DMS79 (cell line): ENCODE measurements around the gene NOP14.
"Not testable (repeated sequence)": the region's sequence is repeated elsewhere in the genome, so short reads cannot be mapped to it uniquely, and the experiment has no call there.

Experiments
- DNase-seq: peaks from one replicate; lab custom pipeline; 2025; lab: John Stamatoyannopoulos, UW

The NOP14 gene

DNA sequence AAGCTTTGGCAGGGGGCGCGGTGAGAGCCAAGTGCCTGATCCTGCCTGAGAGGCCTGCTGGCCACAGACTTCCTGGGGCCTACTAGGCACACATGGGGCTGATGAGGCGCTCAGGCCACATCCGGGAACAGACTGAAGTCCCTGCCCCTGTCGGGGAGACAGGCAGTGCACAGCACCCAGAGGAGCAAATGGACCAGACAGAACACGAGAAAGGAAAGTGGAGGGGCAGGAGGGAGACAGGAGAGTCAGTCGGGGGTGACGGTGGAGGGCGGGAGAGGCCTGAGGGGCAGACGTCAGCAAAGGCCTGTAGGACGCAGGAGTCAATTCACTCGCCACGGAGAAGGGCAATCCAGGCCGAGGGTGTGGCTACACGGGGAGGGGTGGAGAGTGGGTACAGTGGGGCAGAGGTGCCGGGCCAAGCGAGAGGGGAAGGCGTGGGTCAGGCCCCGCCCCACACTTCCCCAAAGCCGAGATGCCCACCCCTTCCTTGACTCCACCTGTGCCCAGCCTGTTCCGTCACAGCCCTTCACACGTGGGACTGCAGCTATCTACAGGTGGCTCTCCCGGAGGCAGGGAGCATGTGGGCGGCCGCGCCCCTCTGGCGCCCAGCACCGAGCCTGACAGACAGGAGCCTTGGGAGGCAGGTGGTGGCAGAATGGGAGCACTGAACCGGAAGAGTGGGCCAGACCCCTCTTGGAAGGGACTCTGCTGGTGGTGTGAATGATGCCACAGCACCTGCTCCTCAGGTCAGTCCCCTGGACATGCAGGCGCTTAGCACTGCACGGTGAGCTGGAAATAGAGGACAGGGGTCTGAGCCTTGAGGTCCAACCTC, 20.5 kb downstream of the NOP14 start:
- no peak for DNase-seq

DNA sequence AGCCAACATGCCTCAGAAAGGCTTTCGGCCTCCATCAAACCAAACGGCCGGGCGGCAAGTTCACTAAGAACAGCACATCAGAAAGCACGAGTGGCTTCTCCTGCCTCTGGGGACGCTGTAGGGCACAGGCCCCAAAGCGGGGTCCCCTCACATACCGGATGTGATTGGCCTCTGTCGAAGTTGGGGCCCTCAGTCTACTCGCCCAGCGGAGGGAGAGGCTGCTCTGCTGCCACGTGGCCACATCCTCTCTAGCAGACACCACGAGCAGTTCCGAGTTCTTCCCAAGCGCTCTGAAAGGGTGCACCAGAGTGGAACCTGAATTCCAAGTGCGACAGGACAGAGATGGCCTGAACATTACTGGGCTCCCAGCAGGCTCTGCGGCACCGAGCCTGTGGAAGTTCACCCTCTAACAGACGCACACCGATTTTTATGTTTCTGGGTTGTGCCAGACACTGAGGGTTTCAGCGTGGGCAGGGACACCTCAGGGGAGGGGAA, 21.1 kb downstream of the NOP14 start:
- DNase-seq = no peak

DNA sequence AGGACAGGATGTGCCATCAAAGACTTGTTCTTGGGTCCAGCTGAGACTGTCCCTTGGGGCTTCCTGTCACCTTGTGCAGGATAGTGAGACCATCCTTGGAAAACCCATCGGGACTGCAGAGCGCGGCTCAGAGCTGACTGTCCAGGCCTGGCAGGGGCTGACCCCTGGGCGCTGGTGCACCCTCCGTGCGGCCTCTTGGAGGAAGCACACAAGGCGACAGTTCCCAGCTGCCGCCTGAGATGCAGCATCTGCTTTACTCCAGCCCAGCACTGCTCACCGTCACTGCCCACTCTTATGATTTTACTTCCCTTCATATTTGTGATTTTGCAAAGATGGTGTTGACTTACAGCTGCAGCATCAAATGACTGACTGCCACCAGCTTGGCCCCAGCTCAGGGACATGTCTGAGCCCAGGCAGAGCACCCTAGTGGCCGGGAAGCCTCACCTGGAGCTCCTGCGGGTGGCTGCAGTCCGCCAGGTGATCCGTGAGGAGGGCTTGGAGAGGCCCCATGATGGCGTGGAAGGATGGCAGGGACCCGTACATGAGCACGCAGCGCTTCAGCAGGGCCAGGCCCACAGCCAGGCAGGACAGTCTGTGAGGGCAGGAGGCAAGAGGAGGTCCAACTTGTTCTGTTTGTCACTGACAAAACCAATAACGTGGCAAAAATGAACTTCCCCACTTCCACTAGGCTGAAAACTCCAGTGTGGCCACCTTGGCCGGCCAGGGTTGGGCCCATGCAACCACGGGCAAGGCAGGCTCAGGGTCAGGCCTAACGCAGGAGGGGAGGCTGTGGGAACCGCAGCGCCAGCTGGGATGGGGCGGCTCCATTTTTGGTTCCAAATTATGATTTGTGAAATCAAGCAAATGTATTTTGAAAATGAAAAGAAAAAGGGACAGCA, 21.8 kb downstream of the NOP14 start:
- no peak for DNase-seq

DNA sequence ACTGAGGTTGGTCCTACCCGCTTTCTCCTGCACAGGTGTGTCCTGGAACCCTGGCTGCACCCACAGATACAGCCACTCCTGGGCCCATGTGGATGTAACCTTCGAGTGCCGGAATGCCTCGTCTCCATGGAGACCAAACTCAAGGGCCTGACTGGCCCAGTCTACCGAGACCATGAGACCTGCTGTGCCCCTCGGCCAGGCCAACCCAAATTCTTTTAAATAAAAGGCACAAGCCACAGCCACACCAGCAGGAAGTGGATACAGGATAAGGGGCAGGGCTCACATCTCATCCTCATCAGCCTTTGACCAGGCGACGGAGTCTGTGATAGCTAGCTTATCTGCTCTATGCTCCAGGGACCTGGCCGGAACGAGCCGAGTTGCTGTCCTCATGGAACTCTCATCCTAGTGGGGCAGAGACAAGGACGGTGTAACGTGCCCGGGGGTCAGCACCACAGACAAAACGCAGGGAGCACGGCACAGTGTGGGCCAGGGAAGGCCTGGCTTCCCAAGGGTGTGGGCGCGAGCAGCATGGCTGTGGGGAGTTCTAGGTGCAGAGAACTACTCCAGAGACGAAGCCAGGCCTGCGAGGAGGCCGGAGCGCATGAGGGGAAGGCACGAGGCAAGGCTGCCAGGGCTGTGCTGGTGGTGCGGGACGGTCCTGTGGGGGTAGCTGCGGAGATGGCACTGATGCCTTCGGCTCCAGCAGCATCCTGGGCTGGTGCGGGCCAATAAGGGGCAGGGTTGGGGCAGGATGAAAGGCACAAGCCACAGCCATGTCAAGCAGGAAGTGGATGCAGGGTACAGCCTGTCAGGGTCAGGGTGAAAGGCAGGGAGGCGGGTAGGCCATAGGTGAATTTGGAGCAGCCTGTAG, 22.7 kb downstream of the NOP14 start:
- DNase-seq = no peak

DNA sequence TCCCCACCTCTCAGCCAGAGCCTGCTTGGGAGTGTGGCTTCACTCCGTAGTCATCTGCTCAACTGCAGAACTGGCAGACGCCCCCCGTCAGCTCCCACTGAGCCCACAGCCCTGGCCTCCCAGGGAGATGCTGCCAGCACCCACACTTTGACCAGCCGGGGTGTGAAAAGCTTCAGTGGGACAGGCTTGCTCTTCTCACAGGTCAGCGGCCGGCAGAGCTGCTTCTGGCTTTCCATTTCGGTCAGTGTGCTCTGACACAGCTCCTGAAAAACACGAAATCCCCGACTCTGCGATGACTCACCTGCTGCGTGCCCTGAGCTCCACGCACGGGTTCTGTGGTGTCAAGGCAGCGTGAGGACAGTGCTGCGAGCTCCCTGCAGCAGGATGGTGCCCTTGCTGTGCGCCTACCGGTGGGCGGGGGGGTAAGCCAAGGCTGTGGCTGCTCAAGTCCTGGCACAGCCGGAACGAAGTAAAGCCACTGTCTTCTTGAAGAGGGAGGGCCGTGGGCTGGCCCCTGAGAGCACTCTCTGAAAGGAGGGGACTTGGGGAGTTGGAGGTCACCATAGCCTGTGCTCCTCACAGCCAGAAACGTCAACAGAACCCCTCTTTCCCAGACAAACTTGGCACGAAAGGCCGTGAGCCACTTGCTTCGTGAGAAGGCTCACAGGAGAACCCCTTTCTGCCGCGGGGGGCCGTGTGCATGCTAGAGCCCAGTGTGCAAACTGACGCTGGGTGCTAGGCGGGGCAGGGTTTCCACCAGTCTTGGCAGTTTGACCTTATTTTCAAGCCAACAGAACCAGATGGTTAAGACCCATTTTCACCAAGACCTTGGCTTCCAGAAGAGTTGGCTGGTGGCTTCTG, 23.6 kb downstream of the NOP14 start:
- no peak for DNase-seq

DNA sequence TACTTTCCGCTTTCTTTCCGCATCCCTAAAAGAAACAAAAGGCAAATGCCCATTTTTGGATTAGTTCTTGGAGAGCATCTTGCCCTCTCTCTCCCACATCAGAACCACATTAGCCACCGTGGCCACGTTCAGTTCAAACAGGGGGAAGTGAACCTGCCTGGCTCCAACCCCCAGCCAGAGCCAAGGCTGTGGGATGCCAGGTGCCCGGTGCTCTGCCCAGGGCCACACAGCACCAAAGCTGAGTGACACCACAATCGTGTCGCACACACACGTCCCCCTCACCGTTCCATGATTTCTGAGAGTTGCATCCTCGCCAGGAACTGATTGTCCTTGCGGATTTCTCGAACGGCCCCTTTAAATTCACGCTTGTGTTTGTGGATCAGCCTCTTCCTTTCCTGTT, 24.3 kb downstream of the NOP14 start:
- no peak for DNase-seq

DNA sequence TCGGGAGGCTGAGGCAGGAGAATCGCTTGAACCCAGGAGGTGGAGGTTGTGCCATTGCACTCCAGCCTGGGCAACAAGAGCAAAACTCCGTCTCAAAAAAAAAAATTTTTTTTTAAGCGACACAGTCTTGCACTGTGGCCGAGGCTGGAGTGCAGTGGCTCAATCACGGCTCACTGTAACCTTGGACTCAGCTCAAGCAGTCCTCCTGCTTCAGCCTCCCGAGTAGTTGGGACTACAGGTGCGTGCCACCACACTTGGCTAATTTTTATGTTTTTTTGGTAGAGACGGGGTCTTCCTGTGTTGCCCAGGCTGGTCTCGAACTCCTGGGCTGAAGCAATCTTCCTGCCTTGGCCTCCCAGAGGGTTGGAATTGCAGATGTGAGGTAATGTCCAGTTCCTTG, 24.8 kb downstream of the NOP14 start:
- DNase-seq = not testable (repeated sequence)

DNA sequence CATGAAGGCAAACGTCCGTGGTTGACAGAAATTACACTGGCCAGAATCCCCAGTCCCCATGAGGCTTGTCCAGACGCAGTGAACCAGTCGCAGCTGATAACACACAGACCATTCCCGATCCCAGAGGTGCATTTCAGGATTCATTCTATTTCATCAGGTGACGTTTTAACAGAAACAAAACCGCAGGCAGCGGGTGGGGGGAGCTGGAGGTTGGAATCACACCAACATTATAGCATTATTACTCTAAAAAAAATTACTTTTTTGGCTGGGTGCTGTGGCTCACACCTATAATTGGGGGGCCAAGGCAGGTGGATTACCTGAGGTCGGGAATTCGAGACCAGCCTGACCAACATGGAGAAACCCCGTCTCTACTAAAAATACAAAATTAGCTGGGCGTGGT, 25.2 kb downstream of the NOP14 start:
- no peak for DNase-seq

DNA sequence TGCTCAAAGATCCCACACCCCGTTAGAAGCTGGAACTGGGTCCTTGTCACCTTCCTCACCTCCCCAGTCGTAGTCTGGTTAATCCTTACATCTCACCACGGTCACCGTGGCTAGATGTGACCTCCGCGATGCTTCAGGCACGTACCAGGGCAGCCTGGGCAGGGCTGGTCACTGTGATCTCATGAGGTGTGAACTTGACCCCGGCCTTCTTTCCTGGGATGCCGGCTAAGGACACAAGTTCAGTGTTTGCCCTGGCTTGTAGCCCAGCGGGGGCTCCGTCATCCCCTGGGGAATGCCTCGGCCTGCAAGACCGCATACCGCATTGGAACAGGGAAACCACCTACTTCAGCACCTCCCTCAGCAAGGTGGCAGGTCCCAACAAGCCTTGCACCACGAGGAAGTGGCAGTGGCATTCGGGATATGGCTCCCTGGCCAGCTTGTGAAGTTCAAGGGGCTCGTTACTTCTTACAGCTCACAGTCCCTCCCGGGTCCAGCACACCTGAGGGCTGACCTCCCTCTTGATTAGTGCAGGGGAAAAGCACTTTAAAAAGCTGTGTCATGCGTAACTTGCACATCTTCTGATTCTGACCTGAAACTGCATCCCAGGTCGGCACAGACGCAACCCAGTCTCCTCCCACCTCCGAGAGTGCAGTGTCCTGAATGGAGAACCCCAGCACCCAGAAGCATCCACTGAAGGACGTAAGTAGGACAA, 25.9 kb downstream of the NOP14 start:
- DNase-seq = peak; percentile 39

DNA sequence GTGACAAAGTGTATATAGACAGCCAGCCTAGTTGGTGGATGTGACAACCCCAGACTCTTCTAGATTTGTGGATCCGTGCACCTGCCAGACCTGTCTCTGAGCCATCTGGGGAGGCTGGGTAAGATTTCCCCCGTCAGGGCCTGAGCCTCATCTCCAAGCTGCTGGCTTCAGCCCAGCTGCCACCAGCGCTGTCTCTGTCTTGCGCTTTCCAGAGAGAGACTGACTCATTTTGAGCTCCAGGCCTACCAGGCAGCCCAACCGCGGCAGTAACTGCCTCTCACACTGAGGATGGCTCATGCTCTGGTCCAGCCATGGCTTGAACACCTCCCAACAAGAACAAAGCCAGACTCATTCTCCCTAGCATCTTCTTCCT, 26.4 kb downstream of the NOP14 start:
- no peak for DNase-seq

DNA sequence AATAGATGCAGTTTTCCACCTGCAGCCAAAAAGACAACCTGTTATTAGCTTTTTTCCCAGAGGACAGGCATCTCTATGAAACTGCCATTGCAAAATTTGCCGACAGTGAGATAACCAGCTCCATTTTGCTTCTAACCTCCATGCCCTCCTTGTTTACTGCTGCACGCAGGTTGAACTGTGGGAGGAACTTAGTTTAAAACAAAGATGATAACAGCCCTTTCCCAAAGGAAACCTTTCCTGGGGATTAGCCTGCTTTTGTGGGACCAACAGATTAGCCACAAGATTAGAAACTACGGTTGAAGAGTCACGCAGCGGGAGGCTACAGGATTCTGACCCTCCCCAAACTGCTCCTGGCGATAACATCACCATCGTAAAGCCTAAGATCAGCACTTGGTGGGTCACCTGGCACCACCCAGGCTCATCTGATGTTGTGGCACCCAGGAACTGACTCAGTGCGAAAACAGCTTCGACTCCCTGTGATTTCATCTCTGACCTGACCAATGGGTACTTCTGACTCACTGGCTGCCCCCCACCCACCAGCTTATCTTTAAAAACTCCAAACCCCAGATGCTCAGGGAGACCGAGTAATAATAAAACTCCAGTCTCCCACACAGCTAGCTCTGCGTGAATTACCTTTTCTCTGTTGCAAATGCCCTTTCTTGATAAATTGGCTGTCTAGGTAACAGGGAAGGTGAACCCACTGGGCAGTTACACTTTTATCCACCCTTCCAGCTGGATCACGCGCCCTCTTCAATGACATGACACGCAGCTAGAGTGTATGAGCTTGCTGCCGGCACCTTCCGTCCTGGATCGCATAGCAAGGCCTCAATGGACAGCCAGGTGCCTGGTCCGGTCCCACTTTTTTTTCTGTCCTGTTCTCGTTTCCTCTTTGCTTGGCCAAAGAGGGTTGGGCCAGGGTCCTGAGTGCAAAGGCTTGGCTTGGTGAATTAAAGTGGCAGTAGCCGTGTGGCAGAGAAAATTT, 27.2 kb downstream of the NOP14 start:
- no peak for DNase-seq

DNA sequence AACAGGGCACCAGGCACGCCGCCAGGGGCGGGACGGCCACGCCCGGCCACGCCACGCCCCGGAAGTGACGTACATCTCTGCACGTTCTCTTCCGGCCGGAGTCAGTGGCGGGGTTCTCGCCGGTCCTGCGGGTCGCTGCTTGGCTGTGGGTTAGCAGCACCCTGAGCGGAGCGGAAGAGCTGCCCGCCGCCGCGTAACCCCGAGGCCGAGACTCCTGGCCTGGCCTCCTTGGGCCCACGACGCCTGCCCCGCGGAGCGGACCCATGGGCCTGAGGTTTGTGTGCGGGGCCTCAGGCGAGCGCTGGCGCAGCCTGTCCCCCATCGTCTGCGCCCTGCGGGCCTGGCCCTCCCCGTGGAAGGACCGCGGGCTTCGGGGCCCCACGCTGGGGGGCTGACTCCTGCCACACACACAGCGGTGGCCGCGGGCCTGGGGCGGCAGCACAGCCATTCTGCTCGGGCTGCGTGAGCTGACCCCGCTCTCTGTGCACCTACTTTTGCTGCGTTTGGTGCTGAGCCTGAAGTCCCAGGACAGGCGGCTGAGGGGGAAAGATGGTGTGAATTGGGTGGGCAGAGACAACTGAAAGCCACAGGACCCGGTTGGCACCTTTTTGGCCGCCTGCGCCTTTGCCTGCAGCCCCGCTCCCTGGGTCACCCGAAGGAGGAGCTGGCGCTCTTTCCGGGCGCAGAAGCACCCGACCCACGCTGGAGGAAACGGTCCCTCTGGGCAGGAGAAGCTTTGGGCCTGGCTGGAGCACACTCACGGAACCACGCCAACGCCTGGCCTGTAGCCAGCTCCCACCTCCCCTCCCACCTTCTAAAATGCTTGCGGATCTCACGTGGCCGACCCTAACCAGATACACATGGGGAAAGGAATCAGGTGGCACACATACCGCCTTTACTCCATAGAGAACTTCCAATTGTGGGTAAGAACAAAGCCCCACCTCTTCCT, 28.1 kb downstream of the NOP14 start:
- peak; percentile 26 for DNase-seq

DNA sequence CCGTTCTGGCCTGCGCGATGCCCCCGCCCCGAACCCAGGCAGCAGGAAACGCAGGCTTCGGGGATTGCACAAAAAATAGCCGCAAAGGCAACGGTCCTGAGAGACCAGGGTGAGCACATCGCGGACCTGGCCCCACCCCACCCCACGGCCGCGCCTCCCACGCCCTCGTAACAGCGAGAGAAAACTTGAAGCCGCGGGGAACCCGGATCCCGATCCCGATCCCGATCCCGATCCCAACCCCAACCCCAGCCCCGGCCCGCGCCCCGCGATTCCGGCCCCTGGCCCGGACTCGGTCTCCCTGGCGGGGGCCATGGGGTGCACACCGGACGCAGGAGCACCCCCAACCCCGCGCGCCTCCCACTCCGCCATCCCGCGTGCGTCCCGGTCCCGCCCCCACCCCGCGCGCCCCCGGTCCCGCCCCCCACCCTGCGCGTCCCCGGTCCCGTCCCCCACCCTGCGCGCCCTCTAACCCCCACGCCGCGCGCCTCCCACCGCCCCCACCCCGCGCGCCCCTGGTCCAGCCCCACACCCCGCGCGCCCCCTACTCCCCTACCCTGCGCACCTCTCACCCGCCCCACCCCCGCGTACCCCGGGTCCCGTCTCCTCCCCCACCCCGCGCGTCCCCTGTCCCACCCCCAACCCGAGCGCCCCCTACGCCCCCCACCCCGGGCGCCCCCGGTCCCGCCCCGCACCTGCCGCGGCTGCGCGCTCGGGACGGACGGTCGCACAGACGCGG, 29.0 kb downstream of the NOP14 start:
- no peak for DNase-seq

DNA sequence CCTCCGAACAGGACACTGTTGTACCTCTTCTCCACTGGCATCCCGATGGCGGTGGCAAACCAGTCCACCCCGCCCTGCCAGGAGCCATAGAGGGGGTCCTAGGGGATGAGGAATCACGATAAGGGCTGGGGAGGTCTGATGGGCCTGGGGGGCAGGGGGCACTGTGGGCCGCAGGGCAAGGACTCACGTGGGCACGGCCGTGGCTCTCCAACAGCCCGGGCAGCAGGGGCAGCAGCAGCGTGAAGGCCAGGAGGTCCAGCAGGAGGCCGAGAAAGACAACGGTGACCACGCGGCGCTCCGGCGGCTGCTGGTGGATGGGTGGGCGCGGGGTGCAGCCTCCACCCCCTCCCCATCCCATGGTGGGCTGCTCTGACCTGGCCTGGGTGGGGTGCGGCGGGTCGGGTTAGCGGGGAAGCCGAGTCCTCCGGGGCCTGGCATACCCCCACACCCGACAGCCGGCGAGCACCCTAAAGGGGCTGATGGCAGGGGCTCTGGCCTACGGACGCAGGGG, 29.6 kb downstream of the NOP14 start:
- no peak for DNase-seq

DNA sequence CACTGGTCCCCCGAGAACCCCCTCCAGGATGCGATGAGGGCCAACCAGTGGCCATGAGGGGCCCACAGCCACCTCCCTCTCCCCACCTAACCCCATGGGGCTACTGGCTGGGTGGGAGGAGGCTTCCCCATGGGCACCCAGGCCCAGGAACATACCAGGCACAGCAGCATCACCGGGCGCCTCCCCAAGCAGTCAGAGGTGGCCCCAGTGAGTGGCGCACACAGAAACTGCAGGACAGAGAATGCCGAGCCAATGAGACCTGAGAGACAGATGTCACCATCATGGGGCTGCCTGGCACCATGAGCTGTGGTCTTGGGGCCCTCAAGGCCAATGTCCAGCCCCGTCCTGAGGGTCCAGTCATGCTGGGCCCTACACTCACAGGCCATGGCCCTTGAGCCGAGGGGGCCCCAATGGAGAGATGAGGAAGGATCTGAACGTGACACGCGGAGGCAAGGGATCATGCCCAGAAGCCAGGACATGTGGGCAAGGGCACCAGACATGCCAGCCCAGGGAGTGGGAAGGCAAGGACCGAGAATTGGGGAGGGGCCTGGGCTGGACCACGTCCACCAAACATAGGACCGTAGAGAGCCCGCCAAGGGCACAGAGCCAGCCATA, 30.1 kb downstream of the NOP14 start:
- DNase-seq = no peak

DNA sequence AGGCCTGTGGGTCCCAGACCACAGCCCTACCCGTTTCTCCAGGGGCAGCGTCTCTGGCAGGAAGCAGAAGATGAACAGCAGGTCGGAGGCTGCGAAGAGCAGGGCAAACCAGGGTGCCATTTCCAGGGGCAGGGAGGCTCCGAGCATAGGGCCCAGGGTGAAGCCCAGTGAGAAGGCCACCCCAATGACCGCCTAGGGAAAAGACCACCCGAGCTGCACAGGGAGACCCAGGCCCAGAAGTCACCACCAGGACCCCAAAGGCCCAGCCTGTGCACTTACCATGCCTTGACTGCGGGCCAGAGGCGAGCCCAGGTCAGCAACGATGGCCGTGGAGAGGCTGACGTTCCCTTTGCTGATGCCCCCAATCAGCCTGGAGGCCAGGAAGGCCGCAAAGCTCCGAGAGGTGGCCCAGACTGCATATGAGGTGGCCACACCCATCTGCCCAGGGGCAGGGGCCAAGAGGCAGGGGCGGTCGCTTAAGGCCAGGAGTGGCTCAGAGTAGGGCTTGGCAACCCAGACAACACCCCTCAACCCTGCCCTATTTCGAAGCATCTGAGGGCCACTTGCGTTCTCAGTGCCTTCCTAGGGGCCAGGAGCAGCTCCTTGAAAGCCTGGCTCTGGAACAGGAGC, 30.8 kb downstream of the NOP14 start:
- no peak for DNase-seq
